ENCODE results near the gene GLT6D1. TPM values are rescaled to one million over a fixed set of nuclear protein-coding genes. Genes with fewer than 3 reads are reported as not detected.

Gene GLT6D1
- total RNA-seq, 1 donor from 2014 or later: not detected

DNA sequence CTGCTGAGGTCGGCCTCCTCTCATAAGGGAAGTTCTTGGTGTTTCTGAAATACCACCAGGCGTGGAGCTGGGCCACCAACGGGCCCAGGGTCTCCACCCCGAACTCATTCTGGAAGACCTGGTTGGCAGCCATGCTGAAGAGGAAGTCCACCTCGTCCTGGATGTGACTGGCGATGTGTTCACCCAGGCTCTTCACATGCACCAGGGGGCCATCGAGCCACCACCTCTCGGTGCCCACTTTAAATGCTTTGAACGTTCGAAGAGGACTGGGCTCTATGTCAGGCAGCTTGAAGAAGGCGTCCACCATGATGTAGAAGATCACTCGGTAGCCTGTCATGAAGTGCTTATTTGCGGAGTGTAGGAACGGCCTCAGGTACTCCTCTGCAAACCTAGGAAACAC lies 15.1 kb downstream of the GLT6D1 start:
- H3K27ac Mint-ChIP-seq (ENCODE audit: unreplicated experiment): no peak overlapping the region
- TF ChIP-seq, protein P1, sequence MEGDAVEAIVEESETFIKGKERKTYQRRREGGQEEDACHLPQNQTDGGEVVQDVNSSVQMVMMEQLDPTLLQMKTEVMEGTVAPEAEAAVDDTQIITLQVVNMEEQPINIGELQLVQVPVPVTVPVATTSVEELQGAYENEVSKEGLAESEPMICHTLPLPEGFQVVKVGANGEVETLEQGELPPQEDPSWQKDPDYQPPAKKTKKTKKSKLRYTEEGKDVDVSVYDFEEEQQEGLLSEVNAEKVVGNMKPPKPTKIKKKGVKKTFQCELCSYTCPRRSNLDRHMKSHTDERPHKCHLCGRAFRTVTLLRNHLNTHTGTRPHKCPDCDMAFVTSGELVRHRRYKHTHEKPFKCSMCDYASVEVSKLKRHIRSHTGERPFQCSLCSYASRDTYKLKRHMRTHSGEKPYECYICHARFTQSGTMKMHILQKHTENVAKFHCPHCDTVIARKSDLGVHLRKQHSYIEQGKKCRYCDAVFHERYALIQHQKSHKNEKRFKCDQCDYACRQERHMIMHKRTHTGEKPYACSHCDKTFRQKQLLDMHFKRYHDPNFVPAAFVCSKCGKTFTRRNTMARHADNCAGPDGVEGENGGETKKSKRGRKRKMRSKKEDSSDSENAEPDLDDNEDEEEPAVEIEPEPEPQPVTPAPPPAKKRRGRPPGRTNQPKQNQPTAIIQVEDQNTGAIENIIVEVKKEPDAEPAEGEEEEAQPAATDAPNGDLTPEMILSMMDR (IDR thresholded peaks at IDR 0.05; ENCODE audit: partially characterized antibody, unreplicated experiment): no peak
- H3K36me3 Mint-ChIP-seq (ENCODE audit: unreplicated experiment): peaks cover 4% of the 10 kb centered on the region
- DNase-seq: no peak
- no peaks in the 10 kb centered on the region for H3K27me3 Mint-ChIP-seq (ENCODE audit: unreplicated experiment)
- H3K4me1 Mint-ChIP-seq (ENCODE audit: low read depth, unreplicated experiment): no peaks in the 10 kb centered on the region
- H3K4me3 Mint-ChIP-seq (ENCODE audit: unreplicated experiment): no peak overlapping the region
- H3K9me3 Mint-ChIP-seq (ENCODE audit: unreplicated experiment): peaks cover 1% of the 10 kb centered on the region

DNA sequence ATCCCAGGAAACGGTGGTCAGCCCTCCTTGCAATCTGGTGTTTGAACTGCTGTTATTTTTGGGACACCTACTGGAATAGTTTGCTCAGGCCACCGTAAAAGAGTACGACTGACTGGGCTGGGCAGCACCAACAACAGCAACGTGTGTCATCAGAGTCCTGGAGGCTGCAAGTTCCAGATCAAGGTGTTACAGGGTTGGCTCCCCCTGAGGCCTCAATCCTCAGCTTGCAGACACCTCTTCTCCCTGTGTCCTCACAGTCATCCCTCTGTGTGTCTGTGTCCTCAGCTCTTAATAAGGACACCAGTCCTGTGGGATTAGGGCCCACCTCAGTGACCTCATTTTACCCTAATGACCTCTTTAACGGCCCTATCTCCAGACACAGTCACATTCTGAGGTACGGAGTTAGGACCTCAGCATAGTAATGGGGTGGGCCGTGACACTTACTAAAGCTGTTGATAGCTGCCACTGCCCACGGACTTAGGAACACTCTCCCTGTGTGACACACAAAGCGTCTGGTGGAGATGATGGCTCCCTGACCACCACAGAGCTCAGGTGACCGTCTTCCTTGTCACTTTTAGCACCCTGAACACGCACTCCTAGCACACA lies 16.8 kb downstream of the GLT6D1 start:
- TF ChIP-seq, protein P1 (IDR thresholded peaks at IDR 0.05; ENCODE audit: partially characterized antibody, unreplicated experiment): no peak
- no peak overlapping the region for H3K27ac Mint-ChIP-seq (ENCODE audit: unreplicated experiment)
- H3K27me3 Mint-ChIP-seq (ENCODE audit: unreplicated experiment): peaks cover 2% of the 10 kb centered on the region
- peaks cover 4% of the 10 kb centered on the region for H3K36me3 Mint-ChIP-seq (ENCODE audit: unreplicated experiment)
- peaks cover 1% of the 10 kb centered on the region for H3K9me3 Mint-ChIP-seq (ENCODE audit: unreplicated experiment)
- H3K4me3 Mint-ChIP-seq (ENCODE audit: unreplicated experiment): no peak overlapping the region
- DNase-seq: no peak
- H3K4me1 Mint-ChIP-seq (ENCODE audit: low read depth, unreplicated experiment): no peaks in the 10 kb centered on the region

DNA sequence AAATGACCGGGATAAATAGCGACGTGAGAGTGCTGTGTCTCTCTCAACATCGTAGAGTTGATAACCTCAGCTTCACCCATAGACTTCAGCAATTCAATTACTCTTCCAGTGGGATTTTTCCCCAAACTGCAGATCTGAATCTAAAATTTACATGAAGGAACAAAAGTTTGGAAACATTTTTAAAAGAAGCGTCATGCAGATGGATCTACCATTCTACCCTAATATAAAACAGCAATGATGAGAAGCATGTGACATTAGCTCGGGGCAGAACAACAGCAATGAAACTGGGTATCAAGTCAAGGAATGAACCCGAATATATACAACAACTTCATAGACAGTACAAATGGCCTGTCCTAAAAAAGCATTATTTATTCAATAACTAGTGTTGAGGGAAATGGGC lies 18.8 kb downstream of the GLT6D1 start:
- Mint-ChIP-seq H3K36me3 (ENCODE audit: unreplicated experiment) (no peaks in the 10 kb centered on the region), H3K27me3 (ENCODE audit: unreplicated experiment) (peaks cover 2% of the 10 kb centered on the region), H3K4me1 (ENCODE audit: low read depth, unreplicated experiment) (no peaks in the 10 kb centered on the region), H3K9me3 (ENCODE audit: unreplicated experiment) (peaks cover 1% of the 10 kb centered on the region), H3K27ac (ENCODE audit: unreplicated experiment) (no peak overlapping the region), H3K4me3 (ENCODE audit: unreplicated experiment) (no peak overlapping the region)
- TF ChIP-seq, protein P1 (IDR thresholded peaks at IDR 0.05; ENCODE audit: partially characterized antibody, unreplicated experiment): no peak
- DNase-seq: no peak

DNA sequence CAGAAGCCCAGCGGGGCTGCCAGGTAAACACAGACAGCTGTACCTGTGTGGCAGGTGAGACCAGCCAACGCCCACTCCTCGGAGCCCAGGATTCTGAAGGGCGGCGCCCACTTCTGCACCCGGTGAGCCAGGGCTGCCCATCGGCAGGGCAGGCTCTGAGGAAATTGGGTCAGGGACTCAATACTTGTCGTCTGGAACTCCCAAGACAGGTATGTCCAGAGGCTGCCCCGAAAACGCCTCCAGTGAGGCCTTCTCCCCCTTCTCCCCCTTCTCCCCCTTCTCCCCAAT lies 19.8 kb downstream of the GLT6D1 start:
- no peaks in the 10 kb centered on the region for H3K36me3 Mint-ChIP-seq (ENCODE audit: unreplicated experiment)
- TF ChIP-seq, protein P1 (IDR thresholded peaks at IDR 0.05; ENCODE audit: partially characterized antibody, unreplicated experiment): no peak

DNA sequence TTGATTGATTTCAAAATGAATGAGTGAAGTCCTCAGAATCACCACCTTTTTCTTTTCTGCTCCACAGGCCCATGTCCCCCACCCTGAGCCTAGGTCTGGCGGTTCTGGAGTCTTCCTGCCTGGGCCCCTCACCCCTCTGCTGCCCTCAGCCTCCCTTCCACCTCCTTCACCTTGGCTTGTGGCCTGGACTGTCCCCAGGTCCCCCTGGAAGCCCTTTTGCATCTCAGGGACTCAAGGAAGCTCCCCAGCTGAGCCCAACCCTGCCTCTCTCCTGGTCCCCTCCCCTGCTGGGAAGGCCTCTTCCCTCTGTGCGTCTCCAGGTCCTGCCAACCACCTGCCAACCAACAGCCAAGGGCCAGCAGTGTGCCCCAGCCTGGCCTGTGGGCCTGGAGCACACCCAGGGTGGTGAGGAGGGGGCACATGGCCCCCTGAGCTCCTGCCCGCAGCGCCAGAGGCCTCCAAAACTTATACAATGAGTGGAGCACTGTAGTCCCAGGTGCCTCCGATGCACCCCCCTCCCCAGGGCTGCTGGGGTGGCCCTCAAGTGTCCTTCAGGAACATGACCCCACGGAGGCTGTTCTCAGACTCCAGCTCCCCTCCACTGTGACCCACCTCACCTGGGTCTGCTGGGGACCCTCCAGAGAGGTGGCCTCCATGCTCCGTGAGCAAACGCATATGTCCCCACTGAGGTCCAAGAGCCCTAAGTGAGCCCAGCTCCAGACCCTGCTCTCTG lies 20.3 kb downstream of the GLT6D1 start:
- Mint-ChIP-seq H3K4me3 (ENCODE audit: unreplicated experiment) (no peak overlapping the region), H3K27me3 (ENCODE audit: unreplicated experiment) (peaks cover 2% of the 10 kb centered on the region), H3K36me3 (ENCODE audit: unreplicated experiment) (no peaks in the 10 kb centered on the region), H3K9me3 (ENCODE audit: unreplicated experiment) (no peaks in the 10 kb centered on the region), H3K27ac (ENCODE audit: unreplicated experiment) (no peak overlapping the region), H3K4me1 (ENCODE audit: low read depth, unreplicated experiment) (no peaks in the 10 kb centered on the region)
- no peak for DNase-seq
- TF ChIP-seq, protein P1 (IDR thresholded peaks at IDR 0.05; ENCODE audit: partially characterized antibody, unreplicated experiment): no peak

More for the DNA sequence above, 19.8 kb downstream of the GLT6D1 start:
- Mint-ChIP-seq H3K4me1 (ENCODE audit: low read depth, unreplicated experiment) (no peaks in the 10 kb centered on the region), H3K27ac (ENCODE audit: unreplicated experiment) (no peak overlapping the region), H3K9me3 (ENCODE audit: unreplicated experiment) (no peaks in the 10 kb centered on the region), H3K4me3 (ENCODE audit: unreplicated experiment) (no peak overlapping the region), H3K27me3 (ENCODE audit: unreplicated experiment) (peaks cover 2% of the 10 kb centered on the region)
- no peak for DNase-seq

Data from glutamatergic neuron (in vitro differentiated cells).